SK-N-SH treated with all-trans-retinoic acid at 6 μM for 48 hours (cell line): ENCODE measurements around the gene EIF3I.

Experiments
- ATAC-seq: fragments of 200-7000 bp; cut with Tn5 transposase; 3 replicates; pipeline ENCODE4 v1.9.1; 2020; ENCODE audit warnings: mild to moderate bottlenecking, moderate library complexity
- BACH2 ChIP-seq: fragments of 250-450 bp; sonication (Bioruptor Pico); IDR thresholded peaks from 2 replicates; pipeline ENCODE4 v1.9.0; 2021; ENCODE audit warnings: mild to moderate bottlenecking, borderline replicate concordance
- CREB5 ChIP-seq: fragments of 250-450 bp; sonication (Bioruptor Pico); IDR thresholded peaks from 2 replicates; pipeline ENCODE4 v1.5.1; 2020; ENCODE audit warnings: low read depth, mild to moderate bottlenecking, moderate library complexity
- CSDC2 ChIP-seq: fragments of 250-450 bp; sonication (Bioruptor Pico); IDR thresholded peaks from 2 replicates; pipeline ENCODE4 v1.5.0; 2020; ENCODE audit warnings: mild to moderate bottlenecking, moderate library complexity
- CSRNP3 ChIP-seq: fragments of 250-450 bp; sonication (Bioruptor Pico); IDR thresholded peaks from 2 replicates; pipeline ENCODE4 v1.5.1; 2021; ENCODE audit warnings: mild to moderate bottlenecking, moderate library complexity
- ESRRG ChIP-seq: fragments of 250-450 bp; sonication (Bioruptor Pico); IDR thresholded peaks from 2 replicates; pipeline ENCODE4 v1.6.1; 2021; ENCODE audit warnings: mild to moderate bottlenecking
- GLIS3 ChIP-seq: fragments of 250-450 bp; sonication (Bioruptor Pico); IDR thresholded peaks from 2 replicates; pipeline ENCODE4 v1.5.0; 2020; ENCODE audit warnings: mild to moderate bottlenecking, moderate library complexity
- ISL1 ChIP-seq: fragments of 250-450 bp; sonication (Bioruptor Pico); IDR thresholded peaks from 2 replicates; pipeline ENCODE4 v2.1.2; 2022; ENCODE audit warnings: mild to moderate bottlenecking, moderate library complexity
- OSR1 ChIP-seq: fragments of 250-450 bp; sonication (Bioruptor Pico); IDR thresholded peaks from 2 replicates; pipeline ENCODE4 v1.8.0; 2022; ENCODE audit warnings: moderate library complexity, mild to moderate bottlenecking, inconsistent platforms
- PATZ1 ChIP-seq: fragments of 250-450 bp; sonication (Bioruptor Pico); IDR thresholded peaks from 2 replicates; pipeline ENCODE4 v1.8.0; 2020; ENCODE audit warnings: mild to moderate bottlenecking, moderate library complexity, borderline replicate concordance
- POU6F1 ChIP-seq: fragments of 250-450 bp; sonication (Bioruptor Pico); IDR thresholded peaks from 2 replicates; pipeline ENCODE4 v1.8.0; 2021; ENCODE audit warnings: low read depth, mild to moderate bottlenecking, moderate library complexity, borderline replicate concordance
- SNAI2 ChIP-seq: fragments of 250-450 bp; sonication (Bioruptor Pico); IDR thresholded peaks from 2 replicates; pipeline ENCODE4 v1.5.0; 2020; ENCODE audit warnings: mild to moderate bottlenecking, moderate library complexity
- TOX ChIP-seq: fragments of 250-450 bp; sonication (Bioruptor Pico); IDR thresholded peaks from 2 replicates; pipeline ENCODE4 v1.8.0; 2021; ENCODE audit warnings: mild to moderate bottlenecking, moderate library complexity, borderline replicate concordance
- ZC3H10 ChIP-seq: fragments of 250-450 bp; sonication (Bioruptor Pico); IDR thresholded peaks from 2 replicates; pipeline ENCODE4 v1.5.1; 2021; ENCODE audit warnings: mild to moderate bottlenecking, moderate library complexity
- ZFP30 ChIP-seq: fragments of 450-650 bp; formaldehyde crosslinking; IDR thresholded peaks from 2 replicates; pipeline ENCODE4 v1.5.0; 2022; ENCODE audit warnings: mild to moderate bottlenecking, moderate library complexity
- ZNF70 ChIP-seq: fragments of 450-650 bp; formaldehyde crosslinking; IDR thresholded peaks from 2 replicates; pipeline ENCODE4 v1.5.0; 2020; ENCODE audit warnings: mild to moderate bottlenecking, moderate library complexity

Gene EIF3I

GRCh38 chr1:32194984-32195383 lies 27.2 kb upstream of the EIF3I start (continued):
- TF ChIP-seq CREB5 (CRISPR knock-in tag) (no peak), GLIS3 (CRISPR knock-in tag) (no peak)

- ATAC-seq: no peak
Observed at GRCh38 chr1:32195531-32195930, 26.7 kb upstream of the EIF3I start.

GRCh38 chr1:32195972-32196823 lies 26.0 kb upstream of the EIF3I start:
- ATAC-seq: no peak
- TF ChIP-seq SNAI2 (CRISPR knock-in tag): no peak

More at GRCh38 chr1:32195531-32195930, 26.7 kb upstream of the EIF3I start:
- TF ChIP-seq POU6F1 (no peak), PATZ1 (no peak), CSDC2 (CRISPR knock-in tag) (no peak), SNAI2 (CRISPR knock-in tag) (no peak), TOX (CRISPR knock-in tag) (no peak), ZNF70 (CRISPR knock-in tag) (no peak)
- TF ChIP-seq, all 23 proteins: peak for 0

GRCh38 chr1:32197074-32197473 lies 25.1 kb upstream of the EIF3I start:
- ATAC-seq: no peak
- TF ChIP-seq GLIS3 (CRISPR knock-in tag): no peak
- TF ChIP-seq OSR1 (CRISPR knock-in tag): no peak

GRCh38 chr1:32197837-32198236 lies 24.4 kb upstream of the EIF3I start:
- ATAC-seq: no peak
- TF ChIP-seq OSR1 (CRISPR knock-in tag) (no peak), CREB5 (CRISPR knock-in tag) (no peak), ZC3H10 (no peak), CSDC2 (CRISPR knock-in tag) (no peak), CSRNP3 (CRISPR knock-in tag) (no peak), TOX (CRISPR knock-in tag) (no peak), PATZ1 (no peak), SNAI2 (CRISPR knock-in tag) (no peak), ISL1 (CRISPR knock-in tag) (no peak), ESRRG (CRISPR knock-in tag) (no peak), POU6F1 (no peak), BACH2 (CRISPR knock-in tag) (no peak), ZFP30 (CRISPR knock-in tag) (no peak), ZNF70 (CRISPR knock-in tag) (no peak)
- TF ChIP-seq, all 23 proteins: peak for 0
